ENCODE measurements around the gene EPB41L4B.
"Not testable (repeated sequence)": the region's sequence is repeated elsewhere in the genome, so short reads cannot be mapped to it uniquely, and the experiment has no call there.

EPB41L4B gene

DNA sequence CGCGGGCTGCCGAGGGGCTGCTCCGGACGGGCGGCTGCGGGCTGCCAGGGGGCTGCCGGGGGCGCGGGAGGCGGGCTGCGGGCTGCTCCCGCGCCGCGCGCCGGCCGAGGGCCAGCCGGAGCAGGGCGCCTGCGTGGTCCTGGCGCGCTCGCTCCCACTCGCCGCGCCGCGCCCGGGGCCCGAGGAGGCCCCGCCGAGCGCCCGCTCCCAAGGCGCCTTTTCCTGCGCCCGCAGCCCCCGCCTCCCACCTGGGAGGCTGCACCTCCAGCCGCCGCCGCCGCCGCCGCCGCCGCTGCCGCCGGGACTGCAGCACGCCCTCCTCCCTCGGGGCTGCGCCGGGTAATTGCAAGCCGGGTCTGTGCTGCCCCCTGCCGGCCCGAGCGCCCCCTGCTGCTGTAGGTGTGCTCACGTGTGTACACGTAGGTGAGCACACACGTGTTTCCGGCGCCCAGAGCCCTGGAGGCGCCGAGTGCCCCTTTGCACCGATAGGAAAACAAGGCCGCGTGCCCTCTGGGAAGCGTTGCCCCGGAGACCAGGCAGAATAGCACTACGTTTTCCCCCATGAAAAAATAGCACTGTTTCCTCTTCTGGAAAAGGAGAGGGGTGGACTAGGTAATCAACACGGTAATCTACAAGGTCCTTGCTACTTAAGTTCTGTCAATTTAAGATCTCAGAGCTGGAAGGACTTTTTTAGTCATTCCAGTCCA, at the start of gene EPB41L4B:
Gene EPB41L4B, minus strand, starts transcription at position 318 of the 707 bp plus-strand sequence. CDS start 613 bp downstream, outside the sequence.
- DNase-seq (ENCODE audit: low read depth) = no peak
- TF ChIP-seq, protein P1, sequence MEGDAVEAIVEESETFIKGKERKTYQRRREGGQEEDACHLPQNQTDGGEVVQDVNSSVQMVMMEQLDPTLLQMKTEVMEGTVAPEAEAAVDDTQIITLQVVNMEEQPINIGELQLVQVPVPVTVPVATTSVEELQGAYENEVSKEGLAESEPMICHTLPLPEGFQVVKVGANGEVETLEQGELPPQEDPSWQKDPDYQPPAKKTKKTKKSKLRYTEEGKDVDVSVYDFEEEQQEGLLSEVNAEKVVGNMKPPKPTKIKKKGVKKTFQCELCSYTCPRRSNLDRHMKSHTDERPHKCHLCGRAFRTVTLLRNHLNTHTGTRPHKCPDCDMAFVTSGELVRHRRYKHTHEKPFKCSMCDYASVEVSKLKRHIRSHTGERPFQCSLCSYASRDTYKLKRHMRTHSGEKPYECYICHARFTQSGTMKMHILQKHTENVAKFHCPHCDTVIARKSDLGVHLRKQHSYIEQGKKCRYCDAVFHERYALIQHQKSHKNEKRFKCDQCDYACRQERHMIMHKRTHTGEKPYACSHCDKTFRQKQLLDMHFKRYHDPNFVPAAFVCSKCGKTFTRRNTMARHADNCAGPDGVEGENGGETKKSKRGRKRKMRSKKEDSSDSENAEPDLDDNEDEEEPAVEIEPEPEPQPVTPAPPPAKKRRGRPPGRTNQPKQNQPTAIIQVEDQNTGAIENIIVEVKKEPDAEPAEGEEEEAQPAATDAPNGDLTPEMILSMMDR (IDR thresholded peaks at IDR 0.05; ENCODE audit: control insufficient read depth, extremely low read depth, insufficient read depth) = peak; percentile 99
- H3K4me3 ChIP-seq (ENCODE audit: low read depth, low read length) = peak within 1 kb of the TSS; percentile 78

DNA sequence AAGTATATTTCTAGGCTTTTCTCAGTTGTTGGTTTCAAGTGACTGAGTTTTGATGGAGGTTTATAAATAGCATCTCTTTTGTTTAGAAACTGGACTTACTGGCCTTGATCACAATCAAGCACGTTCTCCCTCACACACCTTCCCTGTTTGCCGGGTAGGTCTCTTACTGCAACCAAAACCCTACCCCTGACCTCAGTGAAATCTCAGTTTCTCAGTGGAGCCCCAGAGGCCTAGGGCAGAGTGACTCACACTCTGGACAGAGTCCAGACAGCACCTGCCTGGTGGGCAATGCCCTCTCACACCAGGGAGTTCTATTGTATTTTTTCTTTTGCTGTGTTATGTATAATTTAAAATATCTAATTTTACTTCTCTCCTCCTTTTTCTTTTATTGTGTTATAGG, 48.4 kb upstream of the EPB41L4B start:
- TF ChIP-seq, protein P1 (IDR thresholded peaks at IDR 0.05; ENCODE audit: control insufficient read depth, extremely low read depth, insufficient read depth) = no peak
- H3K4me3 ChIP-seq (ENCODE audit: low read depth, low read length) = no peak overlapping the region
- no peak for DNase-seq (ENCODE audit: low read depth)

- peak; percentile 15 for DNase-seq (ENCODE audit: low read depth)
- TF ChIP-seq, protein P1 (IDR thresholded peaks at IDR 0.05; ENCODE audit: control insufficient read depth, extremely low read depth, insufficient read depth) = no peak
- no peak overlapping the region for H3K4me3 ChIP-seq (ENCODE audit: low read depth, low read length)
Observed at GRCh38 chr9:109360771-109361170, 39.9 kb upstream of the EPB41L4B start.

- not testable (repeated sequence) for DNase-seq (ENCODE audit: low read depth); H3K4me3 ChIP-seq (ENCODE audit: low read depth, low read length)
Observed at GRCh38 chr9:109358968-109359603, 38.2 kb upstream of the EPB41L4B start.

- no peak overlapping the region for H3K4me3 ChIP-seq (ENCODE audit: low read depth, low read length)
- DNase-seq (ENCODE audit: low read depth) = no peak
- TF ChIP-seq, protein P1 (IDR thresholded peaks at IDR 0.05; ENCODE audit: control insufficient read depth, extremely low read depth, insufficient read depth) = no peak
Observed at GRCh38 chr9:109355564-109356297, 34.9 kb upstream of the EPB41L4B start.

- DNase-seq (ENCODE audit: low read depth) = no peak
- no peak overlapping the region for H3K4me3 ChIP-seq (ENCODE audit: low read depth, low read length)
- TF ChIP-seq, protein P1 (IDR thresholded peaks at IDR 0.05; ENCODE audit: control insufficient read depth, extremely low read depth, insufficient read depth) = no peak
Observed at GRCh38 chr9:109354190-109354589, 33.3 kb upstream of the EPB41L4B start.

DNA sequence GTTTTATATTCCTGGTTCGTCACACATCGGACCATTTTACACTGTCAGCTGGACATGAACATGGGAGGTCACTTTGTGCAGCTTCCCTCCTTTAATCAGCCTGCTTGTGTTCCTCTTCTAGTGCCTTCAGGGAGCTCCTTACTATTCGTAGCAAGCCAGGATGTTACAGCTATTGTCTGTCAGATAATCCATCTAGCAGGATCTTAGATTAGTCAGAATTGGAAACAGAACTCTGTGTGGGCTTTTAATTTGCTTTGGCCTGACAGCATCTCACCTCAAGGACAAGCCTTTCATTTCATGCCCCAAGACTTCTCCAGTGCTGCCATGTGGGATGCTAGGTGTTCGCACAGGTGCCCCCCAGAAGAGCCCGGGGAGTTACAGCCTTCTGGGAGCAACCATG, 30.2 kb upstream of the EPB41L4B start:
- TF ChIP-seq, protein P1 (IDR thresholded peaks at IDR 0.05; ENCODE audit: control insufficient read depth, extremely low read depth, insufficient read depth) = no peak
- DNase-seq (ENCODE audit: low read depth) = no peak
- H3K4me3 ChIP-seq (ENCODE audit: low read depth, low read length) = no peak overlapping the region
